OCI-LY7 (cell line): ENCODE measurements around the gene NPIPB2. TPM values are rescaled to one million over a fixed set of nuclear protein-coding genes. Genes with fewer than 3 reads are reported as not detected.
A peak's percentile ranks its signal among the peaks of the same experiment; 100 is the strongest.

Experiments
- BruUV-seq: library from RNA; stranded (reverse); fragments of 400-500 nt; replicated peaks from 2 replicates; lab custom pipeline; 2021; lab: Mats Ljungman, UMichigan
- CTCF ChIA-PET: fragments of 300-600 bp; sonication (Branson Sonifier 250); formaldehyde crosslinking; loops from one replicate; lab custom pipeline; 2022; ENCODE audit warnings: antibody characterized with exemption; ENCODE audit not compliant: unreplicated experiment; lab: Charles Lee
- POLR2A ChIA-PET: fragments of 300-600 bp; sonication (Branson Sonifier 250); formaldehyde crosslinking; loops from one replicate; lab custom pipeline; 2022; ENCODE audit warnings: antibody characterized with exemption; lab: Charles Lee
- DNase-seq: peaks from one replicate; pipeline ENCODE4 v3.0.0-alpha.2; 2015; ENCODE audit warnings: low spot score
- H2AFZ ChIP-seq: fragments of 200-600 bp; sonication (generic), shearing (Covaris generic); 2 replicates; pipeline ENCODE4 v1.6.1; 2014; ENCODE audit warnings: mild to moderate bottlenecking, antibody characterized with exemption, low read length, moderate library complexity
- H3K27ac ChIP-seq: fragments of 200-600 bp; sonication (generic); 2 replicates; pipeline ENCODE4 v1.5.1; 2014; ENCODE audit warnings: mixed run types, low read depth, mild to moderate bottlenecking, moderate library complexity, low read length, inconsistent platforms; ENCODE audit not compliant: poor library complexity, severe bottlenecking
- H3K36me3 ChIP-seq: fragments of 200-600 bp; sonication (generic); 2 replicates; pipeline ENCODE4 v1.6.1; 2014; ENCODE audit warnings: mild to moderate bottlenecking, antibody characterized with exemption, low read length, moderate library complexity, mixed read lengths; ENCODE audit not compliant: insufficient read depth
- H3K4me1 ChIP-seq: fragments of 200-600 bp; sonication (generic); 2 replicates; pipeline ENCODE4 v1.5.1; 2014; ENCODE audit warnings: mild to moderate bottlenecking, low read length; ENCODE audit not compliant: insufficient read depth, poor library complexity, severe bottlenecking
- H3K4me2 ChIP-seq: fragments of 200-600 bp; sonication (generic); 2 replicates; pipeline ENCODE4 v1.6.1; 2014; ENCODE audit warnings: mild to moderate bottlenecking, low read length
- H3K4me3 ChIP-seq: fragments of 200-600 bp; sonication (generic); 2 replicates; pipeline ENCODE4 v1.5.1; 2014; ENCODE audit warnings: mild to moderate bottlenecking, low read depth, low read length; ENCODE audit not compliant: poor library complexity, severe bottlenecking
- H3K79me2 ChIP-seq: fragments of 200-600 bp; sonication (generic); 2 replicates; pipeline ENCODE4 v1.6.1; 2016; ENCODE audit warnings: low read depth, mild to moderate bottlenecking, low read length, moderate library complexity, mixed read lengths; ENCODE audit not compliant: insufficient read depth
- H3K9me2 ChIP-seq: fragments of 200-600 bp; sonication (generic); 2 replicates; pipeline ENCODE4 v1.6.1; 2016; ENCODE audit warnings: mild to moderate bottlenecking, low read length, mixed read lengths; ENCODE audit not compliant: insufficient read depth
- H3K9me3 ChIP-seq: fragments of 200-600 bp; sonication (generic); 2 replicates; pipeline ENCODE4 v1.6.1; 2014; ENCODE audit warnings: mild to moderate bottlenecking, mixed run types, low read length, mixed read lengths
- H4K20me1 ChIP-seq: fragments of 200-600 bp; sonication (generic); 2 replicates; pipeline ENCODE4 v1.6.1; 2014; ENCODE audit warnings: mild to moderate bottlenecking, antibody characterized with exemption, low read length, moderate library complexity, mixed read lengths; ENCODE audit not compliant: insufficient read depth
- CTCF ChIP-seq: fragments of 200-600 bp; sonication (generic); conservative IDR thresholded peaks from 2 replicates; pipeline ENCODE4 v1.5.1; 2014; ENCODE audit warnings: mild to moderate bottlenecking, antibody characterized with exemption, low read length, moderate library complexity, mixed read lengths
- EZH2phosphoT487 ChIP-seq: fragments of 200-600 bp; sonication (generic); IDR thresholded peaks from 2 replicates; pipeline ENCODE4 v1.6.1; 2018; ENCODE audit warnings: low read depth, borderline replicate concordance, mild to moderate bottlenecking, mixed run types, antibody characterized with exemption, low read length, moderate library complexity, mixed read lengths
- intact Hi-C: fragments of 100-400 bp; cut with micrococcal nuclease; formaldehyde crosslinking; loops from one replicate; pipeline ENCODE4 v1.10.0; 2022; ENCODE audit not compliant: unreplicated experiment
- total RNA-seq, 2 experiments: library from RNA; depleted of rRNA in 1 of 2; stranded (reverse); fragments of >200 nt in 1 of 2; shearing (Covaris generic) in 1 of 2; gene quantifications; 2 replicates each; pipeline ENCODE4 v1.2.3, GENCODE V29; 2014 to 2022

The NPIPB2 gene
- total RNA-seq, 2 experiments from 2014 or later, result 7.5 to 35.9 TPM

- no peak for DNase-seq
- Histone ChIP-seq H3K9me3 (no peaks in the 10 kb centered on the region), H3K27ac (no peak overlapping the region), H3K9me2 (no peaks in the 10 kb centered on the region), H3K4me3 (no peak overlapping the region), H3K79me2 (peaks cover 34% of the 10 kb centered on the region; the same call in 1 of the 2 replicates), H3K36me3 (no peaks in the 10 kb centered on the region), H2AFZ (no peak overlapping the region), H3K4me2 (peak overlapping the region; percentile 88; the same call in 1 of the 2 replicates), H3K4me1 (peaks cover 46% of the 10 kb centered on the region), H4K20me1 (no peaks in the 10 kb centered on the region)
- POLR2A ChIA-PET, result interaction anchor here (0.8 to 3.1 kb wide), 5 partner anchors 9 to 195 kb away, joined by 3 to 32 read pairs (median 3); partner anchors contain the start of gene TNFRSF17
- intact Hi-C loops, result no loop called here
- TF ChIP-seq CTCF, result no peak
- TF ChIP-seq EZH2phosphoT487, result no peak
- BruUV-seq, result no TSS peak
- CTCF ChIA-PET, result no interaction called here
Measured at GRCh38 chr16:11979013-11979672, 37.3 kb upstream of the NPIPB2 start.

GRCh38 chr16:11978080-11978479 lies 36.2 kb upstream of the NPIPB2 start:
- H3K4me3 ChIP-seq, result peak overlapping the region; percentile 98
- TSS peak; percentile 38 for BruUV-seq
- no peaks in the 10 kb centered on the region for H3K9me3 ChIP-seq
- no peak for TF ChIP-seq CTCF
- no peak for TF ChIP-seq EZH2phosphoT487
- intact Hi-C loops, result no loop called here
- POLR2A ChIA-PET, result interaction anchor here (0.8 to 3.1 kb wide), 7 partner anchors 10 to 196 kb away, joined by 3 to 32 read pairs (median 4); partner anchors contain the start of gene TNFRSF17
- CTCF ChIA-PET, result interaction anchor here (1.7 kb wide), 1 partner anchor 13 kb away, joined by 5 read pairs; the partner anchor contains the start of gene TNFRSF17
- no peaks in the 10 kb centered on the region for H3K9me2 ChIP-seq
- peak; percentile 27 for DNase-seq
- peak overlapping the region; percentile 88 for H3K4me2 ChIP-seq
- no peaks in the 10 kb centered on the region for H4K20me1 ChIP-seq
- H3K36me3 ChIP-seq, result no peaks in the 10 kb centered on the region
- no peak overlapping the region; the same call in 1 of the 2 replicates for H2AFZ ChIP-seq
- peaks cover 34% of the 10 kb centered on the region; the same call in 1 of the 2 replicates for H3K79me2 ChIP-seq
- peak overlapping the region; percentile 3 for H3K27ac ChIP-seq
- H3K4me1 ChIP-seq, result peaks cover 46% of the 10 kb centered on the region
